OCI-LY7 (cell line): Measurements from ENCODE around the gene JAZF1.

Source experiments
- CTCF ChIP-seq: fragments of 200-600 bp; sonication (generic); conservative IDR thresholded peaks from 2 replicates; pipeline ENCODE4 v1.5.1; 2014; ENCODE audit warnings: mild to moderate bottlenecking, antibody characterized with exemption, low read length, moderate library complexity, mixed read lengths
- EZH2phosphoT487 ChIP-seq: fragments of 200-600 bp; sonication (generic); IDR thresholded peaks from 2 replicates; pipeline ENCODE4 v1.6.1; 2018; ENCODE audit warnings: low read depth, borderline replicate concordance, mild to moderate bottlenecking, mixed run types, antibody characterized with exemption, low read length, moderate library complexity, mixed read lengths

GRCh38 chr7:28045592-28045991, 135.0 kb downstream of the JAZF1 start:
- TF ChIP-seq CTCF (no peak), EZH2phosphoT487 (no peak)
